Esophagus muscularis mucosa (tissue), 4 donors: ENCODE results near the gene PHF21A. TPM values are rescaled to one million over a fixed set of nuclear protein-coding genes. Genes with fewer than 3 reads are reported as not detected.

ENCODE experiments used
- DNase-seq: peaks from one replicate; pipeline ENCODE4 v3.0.0-alpha.2; 2017; ENCODE audit errors: extremely low spot score
- H3K27ac ChIP-seq, 4 donors: fragments of 200-600 bp; sonication (generic); replicated peaks in 1 of 4; 1 replicate in 3 of 4; 2 replicates in 1 of 4; pipeline ENCODE4 v1.5.1; 2016 to 2019; ENCODE audit warnings: mild to moderate bottlenecking in 1 of 4
- H3K27me3 ChIP-seq, 4 donors: fragments of 200-600 bp; sonication (generic); one replicate each; pipeline versions ENCODE4 v1.5.1 to v1.6.0; 2016 to 2019
- H3K36me3 ChIP-seq, 4 donors: fragments of 200-600 bp; sonication (generic); one replicate each; pipeline ENCODE4 v1.5.1; 2016 to 2019
- H3K4me1 ChIP-seq, 4 donors: fragments of 200-600 bp; sonication (generic); one replicate each; pipeline ENCODE4 v1.5.1; 2016 to 2019
- H3K4me3 ChIP-seq, 4 donors: fragments of 200-600 bp; sonication (generic); 1 replicate in 2 of 4; 2 replicates in 2 of 4; pipeline ENCODE4 v1.5.1; 2016 to 2019; ENCODE audit warnings: mild to moderate bottlenecking in 4 of 4, moderate library complexity in 1 of 4
- H3K9me3 ChIP-seq, 4 donors: fragments of 200-600 bp; sonication (generic); 1 replicate in 3 of 4; 2 replicates in 1 of 4; pipeline ENCODE4 v1.5.1; 2016 to 2019
- EP300 ChIP-seq: sonication (generic); formaldehyde crosslinking; IDR thresholded peaks from one replicate; pipeline ENCODE4 v1.6.1; 2017; ENCODE audit warnings: antibody characterized with exemption
- POLR2A ChIP-seq: fragments of 450-650 bp; IDR thresholded peaks from one replicate; pipeline ENCODE4 v1.6.1; 2017; ENCODE audit warnings: antibody characterized with exemption, moderate library complexity, mild to moderate bottlenecking, low read depth
- POLR2AphosphoS5 ChIP-seq, 2 donors: sonication (generic); formaldehyde crosslinking; IDR thresholded peaks; one replicate each; pipeline ENCODE4 v1.6.1; 2017; ENCODE audit warnings: antibody characterized with exemption in 2 of 2
- WGBS: methylation state at CpG from one replicate; pipeline ENCODE4 v1.1.5; 2018; 5-methylcytosine and 5-hydroxymethylcytosine counted together
- intact Hi-C: fragments of 100-400 bp; cut with DNase I; formaldehyde crosslinking; loops from one replicate; pipeline ENCODE4 v1.15.1; 2023
- total RNA-seq, 4 donors: library from RNA; depleted of rRNA; stranded (reverse); fragments of >200 nt; gene quantifications; one replicate each; pipeline versions ENCODE4 v1.1.0 to v1.2.1, GENCODE V29; 2016
- TF ChIP-seq, protein P1 (sequence below), 3 experiments: fragments of 200-600 bp in 2 of 3; fragments of 450-650 bp in 1 of 3; sonication (generic) in 2 of 3; IDR thresholded peaks; one replicate each; pipeline ENCODE4 v1.5.1; 2017 to 2019; ENCODE audit warnings: antibody characterized with exemption in 3 of 3, mild to moderate bottlenecking in 2 of 3, moderate library complexity in 1 of 3

PHF21A gene
- total RNA-seq, 4 donors from 2014 or later: 31.8 to 47.8 (median 36.1) TPM

DNA sequence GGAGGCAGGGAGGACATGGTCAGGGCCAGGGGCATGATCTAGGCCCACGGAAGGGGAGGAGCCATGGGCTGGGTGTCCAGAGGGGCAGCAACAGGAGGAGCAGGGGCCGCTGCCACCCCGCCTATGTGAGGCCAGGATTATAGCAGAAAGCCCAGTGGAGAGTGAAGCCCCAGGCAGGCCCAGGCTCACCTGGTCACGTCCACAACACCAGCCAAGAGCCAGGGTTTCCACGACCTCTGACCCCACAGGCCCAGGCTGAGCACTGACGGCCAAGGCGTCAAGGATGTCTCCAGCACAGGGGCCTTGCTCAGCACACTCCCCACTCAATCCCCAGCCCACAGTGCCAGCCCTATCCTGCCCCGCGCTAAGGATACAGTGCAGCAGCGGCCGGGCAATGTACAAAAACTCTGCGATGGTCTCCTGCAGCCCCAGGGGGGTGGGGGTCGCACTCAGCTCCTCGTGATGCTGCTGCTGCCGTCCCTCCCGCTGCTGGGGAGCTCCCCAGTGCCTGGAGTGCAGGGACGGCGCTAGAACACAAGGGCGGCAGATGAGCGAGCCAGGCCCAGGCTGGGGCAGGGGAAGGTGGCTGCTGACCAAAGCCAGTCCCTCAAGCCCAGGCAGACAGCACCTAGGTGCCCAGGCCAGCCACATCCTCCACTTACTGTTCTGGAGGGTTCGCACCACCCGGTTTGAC is 207.2 kb downstream of the PHF21A start:
- intact Hi-C loops: no loop called here
- DNase-seq: no peak
- TF ChIP-seq POLR2A (no peak), EP300 (no peak), POLR2AphosphoS5 (IDR thresholded peaks at IDR 0.05) (no peak)
- TF ChIP-seq, protein P1, sequence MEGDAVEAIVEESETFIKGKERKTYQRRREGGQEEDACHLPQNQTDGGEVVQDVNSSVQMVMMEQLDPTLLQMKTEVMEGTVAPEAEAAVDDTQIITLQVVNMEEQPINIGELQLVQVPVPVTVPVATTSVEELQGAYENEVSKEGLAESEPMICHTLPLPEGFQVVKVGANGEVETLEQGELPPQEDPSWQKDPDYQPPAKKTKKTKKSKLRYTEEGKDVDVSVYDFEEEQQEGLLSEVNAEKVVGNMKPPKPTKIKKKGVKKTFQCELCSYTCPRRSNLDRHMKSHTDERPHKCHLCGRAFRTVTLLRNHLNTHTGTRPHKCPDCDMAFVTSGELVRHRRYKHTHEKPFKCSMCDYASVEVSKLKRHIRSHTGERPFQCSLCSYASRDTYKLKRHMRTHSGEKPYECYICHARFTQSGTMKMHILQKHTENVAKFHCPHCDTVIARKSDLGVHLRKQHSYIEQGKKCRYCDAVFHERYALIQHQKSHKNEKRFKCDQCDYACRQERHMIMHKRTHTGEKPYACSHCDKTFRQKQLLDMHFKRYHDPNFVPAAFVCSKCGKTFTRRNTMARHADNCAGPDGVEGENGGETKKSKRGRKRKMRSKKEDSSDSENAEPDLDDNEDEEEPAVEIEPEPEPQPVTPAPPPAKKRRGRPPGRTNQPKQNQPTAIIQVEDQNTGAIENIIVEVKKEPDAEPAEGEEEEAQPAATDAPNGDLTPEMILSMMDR (IDR thresholded peaks at IDR 0.05): no peak
- Histone ChIP-seq H3K4me1 (peaks cover 15 to 32% (median 25%) of the 10 kb centered on the region in 4 donors), H3K36me3 (peaks cover 48 to 73% (median 71%) of the 10 kb centered on the region in 4 donors), H3K9me3 (no peaks in the 10 kb centered on the region), H3K27ac (no peak overlapping the region), H3K27me3 (no peaks in the 10 kb centered on the region), H3K4me3 (no peak overlapping the region)
- WGBS: 91% methylated on average over 14 of the region's 22 CpGs

DNA sequence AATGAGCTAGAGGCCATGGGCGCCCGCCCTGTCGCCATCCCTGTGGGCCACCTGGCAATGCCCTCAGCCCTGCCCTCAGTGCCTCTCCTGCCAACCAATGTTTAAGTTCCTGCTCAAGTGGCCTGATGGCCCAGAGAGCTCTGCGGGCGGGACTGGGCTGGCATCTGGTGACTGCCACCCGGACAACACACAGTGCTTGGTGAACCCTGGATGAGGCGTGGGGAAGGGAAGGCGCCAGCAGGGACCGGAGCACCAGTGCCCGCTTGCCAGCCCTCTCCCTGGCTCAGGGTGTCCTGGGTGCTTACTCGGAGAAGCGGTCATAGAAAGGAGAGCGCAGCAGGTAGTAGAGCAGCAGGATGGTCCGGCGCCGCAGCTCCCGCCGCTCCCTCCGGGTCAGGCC is 207.7 kb downstream of the PHF21A start:
- 100% methylated on average over 3 of the region's 19 CpGs for WGBS
- Histone ChIP-seq H3K27ac (no peak overlapping the region), H3K4me3 (no peak overlapping the region), H3K9me3 (no peaks in the 10 kb centered on the region), H3K4me1 (peaks cover 15 to 27% (median 20%) of the 10 kb centered on the region in 4 donors), H3K36me3 (peaks cover 49 to 77% (median 74%) of the 10 kb centered on the region in 4 donors), H3K27me3 (no peaks in the 10 kb centered on the region)
- TF ChIP-seq EP300 (no peak), POLR2AphosphoS5 (IDR thresholded peaks at IDR 0.05) (no peak), POLR2A (no peak)
- TF ChIP-seq, protein P1 (IDR thresholded peaks at IDR 0.05): no peak
- no peak for DNase-seq
- intact Hi-C loops: no loop called here

DNA sequence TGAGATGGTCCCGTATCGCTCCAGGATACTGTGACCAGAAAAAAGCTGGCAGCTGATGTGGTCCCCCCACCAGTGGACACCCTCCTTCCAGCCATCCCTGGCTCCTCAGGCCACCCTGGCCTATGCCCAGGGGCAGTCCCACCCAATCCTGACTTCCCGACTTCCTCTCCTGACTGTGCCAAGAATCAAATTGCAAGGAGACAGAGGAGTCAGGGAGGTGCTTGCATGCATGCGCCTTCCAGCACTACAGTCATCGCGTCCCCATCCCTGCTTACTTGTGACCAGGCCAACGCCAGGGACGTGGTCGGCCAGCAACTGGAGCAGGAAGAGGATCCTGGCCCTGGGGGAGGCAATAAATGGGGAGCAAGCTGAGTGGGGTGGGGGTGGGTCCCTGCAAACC is 210.6 kb downstream of the PHF21A start:
- no peaks in the 10 kb centered on the region for H3K9me3 ChIP-seq
- H3K27me3 ChIP-seq: no peaks in the 10 kb centered on the region
- peaks cover 49 to 73% (median 70%) of the 10 kb centered on the region in 4 donors for H3K36me3 ChIP-seq
- TF ChIP-seq POLR2A: no peak
- no peak for TF ChIP-seq EP300
- WGBS: 94% methylated on average over 6 of the region's 9 CpGs
- no peak overlapping the region for H3K4me3 ChIP-seq
- no peak for DNase-seq
- peaks cover 0 to 14% (median 6%) of the 10 kb centered on the region in 4 donors for H3K4me1 ChIP-seq
- intact Hi-C loops: no loop called here
- H3K27ac ChIP-seq: no peak overlapping the region

DNA sequence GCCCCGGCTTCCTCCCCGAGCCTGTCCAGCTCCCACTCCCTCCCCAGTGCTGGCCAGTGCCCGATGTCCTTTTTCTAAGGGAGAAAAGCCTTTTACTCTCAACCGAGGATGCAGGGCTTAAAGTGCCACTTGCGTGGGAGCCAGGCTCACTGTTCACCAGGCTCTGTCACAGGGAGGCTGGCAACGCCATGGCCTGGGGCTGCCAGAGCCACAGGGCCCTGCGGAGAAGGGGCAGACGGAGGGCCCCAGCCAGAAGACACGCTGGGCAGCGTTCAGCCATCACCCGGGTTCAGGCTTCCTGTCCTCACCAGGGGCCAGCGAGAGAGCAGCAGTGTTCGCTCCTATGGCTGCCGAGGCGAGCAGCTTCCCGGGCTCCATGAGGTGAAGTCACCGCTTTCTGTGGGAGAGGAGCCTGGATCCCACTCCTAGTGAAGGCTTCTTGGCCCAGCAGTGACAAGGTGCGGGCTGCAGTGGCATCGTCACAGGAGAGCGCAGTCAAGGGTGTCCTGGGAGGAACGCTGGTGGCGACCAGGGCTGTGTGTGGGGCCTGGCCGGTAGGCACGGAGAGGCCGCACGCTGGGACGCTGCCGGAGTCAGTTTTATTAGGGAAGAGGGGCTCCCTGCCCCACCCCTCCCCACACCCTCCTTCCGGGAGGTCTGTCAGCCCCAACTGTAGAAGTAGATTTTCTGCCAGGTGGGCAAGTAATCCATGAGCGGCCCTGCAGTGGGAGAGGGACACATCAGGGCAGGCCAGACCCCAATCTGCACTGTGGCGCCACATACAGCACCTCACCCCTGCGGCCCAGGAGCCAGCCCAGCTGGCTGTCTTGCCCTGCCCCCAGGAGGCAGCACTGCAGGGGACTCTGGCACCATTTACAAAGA is 211.4 kb downstream of the PHF21A start:
- Histone ChIP-seq H3K4me3 (no peak overlapping the region), H3K9me3 (no peaks in the 10 kb centered on the region), H3K36me3 (peaks cover 43 to 72% (median 66%) of the 10 kb centered on the region in 4 donors), H3K27ac (no peak overlapping the region), H3K27me3 (no peaks in the 10 kb centered on the region), H3K4me1 (peaks cover 0 to 7% (median 3%) of the 10 kb centered on the region in 4 donors)
- DNase-seq: no peak
- WGBS: 88% methylated on average over 16 of the region's 32 CpGs
- intact Hi-C loops: no loop called here
- TF ChIP-seq POLR2AphosphoS5 (IDR thresholded peaks at IDR 0.05) (no peak), POLR2A (no peak), EP300 (no peak)
- TF ChIP-seq, protein P1 (IDR thresholded peaks at IDR 0.05): no peak

DNA sequence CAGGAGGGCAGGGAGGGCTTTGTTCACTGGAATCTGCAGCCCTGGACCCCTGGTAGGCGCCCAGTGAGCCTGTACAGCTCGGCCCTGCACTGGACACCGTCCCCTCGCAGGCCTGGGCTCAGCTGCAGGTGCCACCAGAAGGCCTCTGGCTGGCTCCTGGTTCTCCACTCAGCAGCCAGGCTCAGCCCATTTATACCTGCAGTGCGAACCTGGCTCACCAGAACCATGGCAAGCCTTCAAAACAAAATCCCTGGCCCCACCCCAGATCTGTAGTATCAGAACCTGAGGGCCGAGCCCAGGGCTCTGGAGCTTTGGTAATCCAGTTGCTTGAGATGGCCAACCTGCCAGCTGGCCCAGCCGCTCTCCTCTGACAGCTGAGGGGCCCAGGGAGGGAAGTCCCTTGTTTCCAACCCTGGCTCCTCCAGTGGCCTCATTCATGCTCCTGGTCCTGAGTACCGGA is 213.3 kb downstream of the PHF21A start:
- no peak overlapping the region for H3K4me3 ChIP-seq
- TF ChIP-seq, protein P1 (IDR thresholded peaks at IDR 0.05): no peak
- no peak for TF ChIP-seq EP300
- no peak for TF ChIP-seq POLR2A
- TF ChIP-seq POLR2AphosphoS5 (IDR thresholded peaks at IDR 0.05): no peak
- peaks cover 0 to 7% (median 3%) of the 10 kb centered on the region in 4 donors for H3K4me1 ChIP-seq
- no peak for DNase-seq
- 40% methylated on average over 2 of the region's 8 CpGs for WGBS
- intact Hi-C loops: no loop called here
- no peaks in the 10 kb centered on the region for H3K27me3 ChIP-seq
- peaks cover 25 to 72% (median 64%) of the 10 kb centered on the region in 4 donors for H3K36me3 ChIP-seq
- H3K27ac ChIP-seq: no peak overlapping the region
- H3K9me3 ChIP-seq: no peaks in the 10 kb centered on the region
